Activated CD8-positive, alpha-beta memory T cell treated with anti-CD3 and anti-CD28 coated beads for 1 hour (primary cell): ENCODE measurements around the gene OCIAD1.
"Not testable (repeated sequence)": the region's sequence is repeated elsewhere in the genome, so short reads cannot be mapped to it uniquely, and the experiment has no call there.

ENCODE experiments used
- DNase-seq, 2 donors: peaks; one replicate each; pipeline ENCODE4 v3.0.0-alpha.2; 2020; ENCODE audit warnings: low read depth in 1 of 2; ENCODE audit errors: extremely low read depth in 1 of 2

The OCIAD1 gene

GRCh38 chr4:48830706-48831531 lies at the start of gene OCIAD1:
Gene OCIAD1 (plus strand): TSS chr4:48831088. CDS start chr4:48832625, 1,537 bp downstream.
- DNase-seq, result peak; percentile 84 to 91

GRCh38 chr4:48781968-48782367 lies 48.9 kb upstream of the OCIAD1 start:
- DNase-seq, result no peak

GRCh38 chr4:48785302-48785701 lies 45.6 kb upstream of the OCIAD1 start:
- DNase-seq, result no peak

- DNase-seq, result no peak
These were observed 44.3 kb upstream of the OCIAD1 start for GRCh38 chr4:48786549-48786948.

GRCh38 chr4:48787056-48787455 lies 43.8 kb upstream of the OCIAD1 start:
- no peak for DNase-seq

GRCh38 chr4:48790561-48790960 lies 40.3 kb upstream of the OCIAD1 start:
- no peak for DNase-seq

GRCh38 chr4:48791313-48791712 lies 39.6 kb upstream of the OCIAD1 start:
- no peak for DNase-seq

GRCh38 chr4:48792348-48793006 lies 38.4 kb upstream of the OCIAD1 start:
- DNase-seq, result no peak

- DNase-seq, result no peak
These were observed 35.8 kb upstream of the OCIAD1 start for GRCh38 chr4:48795108-48795507.

- no peak for DNase-seq
These were observed 34.5 kb upstream of the OCIAD1 start for GRCh38 chr4:48796191-48796926.

- DNase-seq, result no peak
These were observed 33.8 kb upstream of the OCIAD1 start for GRCh38 chr4:48796927-48797679.

GRCh38 chr4:48798117-48798516 lies 32.8 kb upstream of the OCIAD1 start:
- DNase-seq, result no peak

- no peak for DNase-seq
These were observed 31.7 kb upstream of the OCIAD1 start for GRCh38 chr4:48799157-48799556.

GRCh38 chr4:48800155-48800554 lies 30.7 kb upstream of the OCIAD1 start:
- DNase-seq, result not testable (repeated sequence)

- no peak for DNase-seq
These were observed 29.7 kb upstream of the OCIAD1 start for GRCh38 chr4:48801016-48801715.

GRCh38 chr4:48804584-48805301 lies 26.1 kb upstream of the OCIAD1 start:
- DNase-seq, result no peak

GRCh38 chr4:48812866-48813265 lies 18.0 kb upstream of the OCIAD1 start:
- no peak for DNase-seq

- no peak for DNase-seq
These were observed 16.9 kb upstream of the OCIAD1 start for GRCh38 chr4:48813964-48814363.

GRCh38 chr4:48815483-48815882 lies 15.4 kb upstream of the OCIAD1 start:
- DNase-seq, result no peak

- DNase-seq, result not testable (repeated sequence)
These were observed 14.6 kb upstream of the OCIAD1 start for GRCh38 chr4:48816297-48816696.
